Loucy (cell line): ENCODE results near the gene USP47.

Source experiments
- H2AFZ ChIP-seq: fragments of 200-600 bp; sonication (generic); 2 replicates; pipeline ENCODE4 v1.6.0; 2016; ENCODE audit warnings: antibody characterized with exemption, mild to moderate bottlenecking, low read length, moderate library complexity
- H3F3A ChIP-seq: fragments of 200-600 bp; 2 replicates; pipeline ENCODE4 v1.6.0; 2016; ENCODE audit warnings: antibody characterized with exemption, low read depth, mild to moderate bottlenecking
- H3K27me3 ChIP-seq: fragments of 200-600 bp; sonication (generic); 2 replicates; pipeline ENCODE4 v1.6.1; 2014; ENCODE audit warnings: low read length, mild to moderate bottlenecking; ENCODE audit not compliant: insufficient read depth, poor library complexity, severe bottlenecking
- H3K36me3 ChIP-seq: fragments of 200-600 bp; sonication (generic); 2 replicates; pipeline ENCODE4 v1.6.1; 2016; ENCODE audit warnings: low read length; ENCODE audit not compliant: insufficient read depth
- H3K4me1 ChIP-seq: fragments of 200-600 bp; sonication (generic); 2 replicates; pipeline ENCODE4 v1.5.1; 2014; ENCODE audit warnings: low read length, mild to moderate bottlenecking; ENCODE audit not compliant: insufficient read depth, poor library complexity, severe bottlenecking
- H3K4me2 ChIP-seq: fragments of 200-600 bp; sonication (generic); 2 replicates; pipeline ENCODE4 v1.6.0; 2014; ENCODE audit warnings: antibody characterized with exemption, low read length, low read depth, mild to moderate bottlenecking; ENCODE audit not compliant: poor library complexity, severe bottlenecking
- H3K4me3 ChIP-seq: fragments of 200-600 bp; sonication (generic); 2 replicates; pipeline ENCODE4 v1.5.1; 2014; ENCODE audit warnings: low read length, mild to moderate bottlenecking, mixed read lengths; ENCODE audit not compliant: poor library complexity, severe bottlenecking
- H3K79me2 ChIP-seq: fragments of 200-600 bp; sonication (generic); 2 replicates; pipeline ENCODE4 v1.6.1; 2014; ENCODE audit warnings: low read length; ENCODE audit not compliant: insufficient read depth
- H3K9ac ChIP-seq: fragments of 200-600 bp; sonication (generic); 2 replicates; pipeline ENCODE4 v1.6.0; 2014; ENCODE audit warnings: mild to moderate bottlenecking, low read depth, low read length, moderate library complexity; ENCODE audit not compliant: poor library complexity, severe bottlenecking
- H3K9me2 ChIP-seq: fragments of 200-600 bp; sonication (generic); replicated peaks from 2 replicates; pipeline ENCODE4 v1.6.1; 2016; ENCODE audit warnings: low read depth, low read length, mixed read lengths
- H3K9me3 ChIP-seq: fragments of 200-600 bp; sonication (generic); 2 replicates; pipeline ENCODE4 v1.6.1; 2014; ENCODE audit warnings: mild to moderate bottlenecking, antibody characterized with exemption, low read length, low read depth; ENCODE audit not compliant: insufficient read depth
- H4K20me1 ChIP-seq: fragments of 200-600 bp; sonication (generic); 2 replicates; pipeline ENCODE4 v1.6.0; 2014; ENCODE audit warnings: antibody characterized with exemption, low read length, mild to moderate bottlenecking; ENCODE audit not compliant: insufficient read depth, poor library complexity, severe bottlenecking
- EZH2phosphoT487 ChIP-seq: fragments of 200-600 bp; IDR thresholded peaks from 2 replicates; pipeline ENCODE4 v1.6.1; 2018; ENCODE audit warnings: antibody characterized with exemption, mild to moderate bottlenecking, moderate library complexity, borderline replicate concordance
- TF ChIP-seq, protein P1 (sequence below): fragments of 200-600 bp; sonication (generic); conservative IDR thresholded peaks from 2 replicates; pipeline ENCODE4 v1.5.1; 2014; ENCODE audit warnings: mild to moderate bottlenecking, antibody characterized with exemption, low read length

The USP47 gene

DNA sequence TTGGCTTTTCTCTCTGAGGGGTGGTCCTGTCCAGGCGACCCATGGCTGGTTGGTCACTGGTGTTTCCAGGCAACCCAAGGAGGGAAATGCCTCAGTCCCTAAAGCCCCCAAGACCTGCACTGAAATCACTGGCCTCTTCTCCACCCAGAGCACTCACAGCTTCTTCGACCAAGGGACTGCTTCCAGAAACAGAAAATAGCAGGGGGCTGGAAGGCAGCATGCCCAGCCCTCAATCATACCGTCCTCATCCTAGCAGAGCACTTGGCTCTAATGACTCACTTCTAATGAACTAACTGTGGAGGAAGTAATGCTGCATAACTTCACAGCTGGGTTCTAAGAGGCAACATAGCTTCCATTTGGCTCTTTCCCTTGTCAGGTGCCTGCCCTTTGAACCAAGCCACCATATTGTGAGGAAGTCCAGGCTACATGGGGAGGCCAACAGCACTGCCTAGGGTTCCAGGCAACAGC, 139.1 kb downstream of the USP47 start:
- Histone ChIP-seq H3K9me3 (no peaks in the 10 kb centered on the region), H3K27me3 (no peaks in the 10 kb centered on the region), H3K79me2 (no peaks in the 10 kb centered on the region), H3K4me2 (no peak overlapping the region), H3F3A (no peaks in the 10 kb centered on the region), H3K4me3 (no peak overlapping the region), H3K4me1 (no peaks in the 10 kb centered on the region), H3K9ac (no peak overlapping the region), H4K20me1 (no peaks in the 10 kb centered on the region), H2AFZ (no peak overlapping the region), H3K9me2 (no peaks in the 10 kb centered on the region), H3K36me3 (no peaks in the 10 kb centered on the region)
- TF ChIP-seq EZH2phosphoT487 = no peak
- TF ChIP-seq, protein P1, sequence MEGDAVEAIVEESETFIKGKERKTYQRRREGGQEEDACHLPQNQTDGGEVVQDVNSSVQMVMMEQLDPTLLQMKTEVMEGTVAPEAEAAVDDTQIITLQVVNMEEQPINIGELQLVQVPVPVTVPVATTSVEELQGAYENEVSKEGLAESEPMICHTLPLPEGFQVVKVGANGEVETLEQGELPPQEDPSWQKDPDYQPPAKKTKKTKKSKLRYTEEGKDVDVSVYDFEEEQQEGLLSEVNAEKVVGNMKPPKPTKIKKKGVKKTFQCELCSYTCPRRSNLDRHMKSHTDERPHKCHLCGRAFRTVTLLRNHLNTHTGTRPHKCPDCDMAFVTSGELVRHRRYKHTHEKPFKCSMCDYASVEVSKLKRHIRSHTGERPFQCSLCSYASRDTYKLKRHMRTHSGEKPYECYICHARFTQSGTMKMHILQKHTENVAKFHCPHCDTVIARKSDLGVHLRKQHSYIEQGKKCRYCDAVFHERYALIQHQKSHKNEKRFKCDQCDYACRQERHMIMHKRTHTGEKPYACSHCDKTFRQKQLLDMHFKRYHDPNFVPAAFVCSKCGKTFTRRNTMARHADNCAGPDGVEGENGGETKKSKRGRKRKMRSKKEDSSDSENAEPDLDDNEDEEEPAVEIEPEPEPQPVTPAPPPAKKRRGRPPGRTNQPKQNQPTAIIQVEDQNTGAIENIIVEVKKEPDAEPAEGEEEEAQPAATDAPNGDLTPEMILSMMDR = no peak

DNA sequence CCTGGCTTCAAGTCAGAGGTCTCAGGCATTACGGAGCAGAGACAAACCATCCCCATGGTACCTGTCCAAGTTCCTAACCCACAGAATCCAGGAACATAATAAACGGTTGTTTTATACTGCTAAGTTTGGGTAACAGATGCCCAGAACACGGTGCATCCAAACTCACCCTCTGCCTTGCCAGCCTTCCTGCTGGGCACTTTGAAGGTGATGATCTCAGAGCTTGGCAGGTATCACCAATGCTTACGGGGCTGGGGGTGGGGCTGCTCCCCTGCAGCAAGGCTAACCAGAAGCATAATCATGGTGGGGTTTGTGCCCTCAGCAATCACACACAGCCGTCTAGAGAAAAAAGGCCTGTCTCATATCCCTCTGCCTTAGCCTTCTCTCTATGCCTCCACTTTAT, 139.6 kb downstream of the USP47 start:
- Histone ChIP-seq H3K9me2 (no peaks in the 10 kb centered on the region), H3K4me3 (no peak overlapping the region), H3K36me3 (no peaks in the 10 kb centered on the region), H3K9me3 (no peaks in the 10 kb centered on the region), H3K79me2 (no peaks in the 10 kb centered on the region), H3F3A (no peaks in the 10 kb centered on the region), H3K4me1 (no peaks in the 10 kb centered on the region), H3K4me2 (no peak overlapping the region), H3K9ac (no peak overlapping the region), H3K27me3 (no peaks in the 10 kb centered on the region), H2AFZ (no peak overlapping the region), H4K20me1 (no peaks in the 10 kb centered on the region)
- no peak for TF ChIP-seq EZH2phosphoT487
- TF ChIP-seq, protein P1 = no peak

DNA sequence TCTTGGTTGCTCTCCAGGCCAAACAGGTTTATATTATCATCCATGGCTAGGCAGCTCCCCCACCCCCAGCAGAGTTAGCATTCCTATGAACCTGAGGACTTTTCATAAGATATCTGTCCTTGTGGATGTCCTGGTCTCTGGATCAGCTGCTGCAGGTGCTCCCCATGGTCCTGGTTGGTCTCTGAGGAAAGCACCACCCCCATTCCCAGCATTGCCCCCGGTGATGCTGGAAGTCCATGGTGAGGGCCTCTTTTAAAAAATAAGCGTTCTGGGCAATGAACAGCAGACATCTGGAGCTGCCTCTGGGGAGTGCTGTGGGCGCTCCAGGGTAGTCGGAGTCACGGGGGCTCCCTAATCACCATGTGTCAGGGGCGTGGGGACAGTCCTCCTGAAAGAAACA, 140.1 kb downstream of the USP47 start:
- TF ChIP-seq, protein P1 = no peak
- no peak for TF ChIP-seq EZH2phosphoT487
- Histone ChIP-seq H3F3A (no peaks in the 10 kb centered on the region), H2AFZ (no peak overlapping the region), H3K9me3 (no peaks in the 10 kb centered on the region), H3K79me2 (no peaks in the 10 kb centered on the region), H3K4me1 (no peaks in the 10 kb centered on the region), H3K27me3 (no peaks in the 10 kb centered on the region), H3K9ac (no peak overlapping the region), H3K36me3 (no peaks in the 10 kb centered on the region), H3K9me2 (no peaks in the 10 kb centered on the region), H4K20me1 (no peaks in the 10 kb centered on the region), H3K4me3 (no peak overlapping the region), H3K4me2 (no peak overlapping the region)
